Trophoblast cell (in vitro differentiated cells and primary cell): ENCODE data around the gene CFAP100.

Experiments used
- DNase-seq, 2 donors: peaks; one replicate each; pipeline ENCODE4 v3.0.0-alpha.2; 2016
- H2AFZ ChIP-seq: 2 replicates; pipeline ENCODE4 v1.6.1; 2013; ENCODE audit warnings: low read length, moderate library complexity, mild to moderate bottlenecking; ENCODE audit not compliant: insufficient read depth, poor library complexity
- H2AK5ac ChIP-seq: 2 replicates; pipeline ENCODE4 v1.6.1; 2013; ENCODE audit warnings: mild to moderate bottlenecking, low read length
- H2BK120ac ChIP-seq: 2 replicates; pipeline ENCODE4 v1.6.1; 2013; ENCODE audit warnings: low read length, mild to moderate bottlenecking, moderate library complexity; ENCODE audit not compliant: insufficient read depth, poor library complexity
- H2BK12ac ChIP-seq: 2 replicates; pipeline ENCODE4 v1.6.1; 2013; ENCODE audit warnings: mild to moderate bottlenecking, low read length, moderate library complexity
- H2BK5ac ChIP-seq: 2 replicates; pipeline ENCODE4 v1.6.1; 2013; ENCODE audit warnings: low read length, low read depth, moderate library complexity, mild to moderate bottlenecking; ENCODE audit not compliant: poor library complexity
- H3K14ac ChIP-seq: 2 replicates; pipeline ENCODE4 v1.6.1; 2013; ENCODE audit warnings: mild to moderate bottlenecking, low read length
- H3K18ac ChIP-seq: 2 replicates; pipeline ENCODE4 v1.6.1; 2013; ENCODE audit warnings: mild to moderate bottlenecking, low read length
- H3K23ac ChIP-seq: 2 replicates; pipeline ENCODE4 v1.6.1; 2013; ENCODE audit warnings: low read length
- H3K27ac ChIP-seq: 2 replicates; pipeline ENCODE4 v1.5.1; 2013; ENCODE audit warnings: low read depth, mild to moderate bottlenecking, inconsistent platforms, low read length, moderate library complexity
- H3K27me3 ChIP-seq: 2 replicates; pipeline ENCODE4 v1.6.1; 2013; ENCODE audit warnings: inconsistent platforms, mild to moderate bottlenecking, low read length, moderate library complexity; ENCODE audit not compliant: insufficient read depth
- H3K36me3 ChIP-seq, 2 experiments: 1 replicate in 1 of 2; 2 replicates in 1 of 2; pipeline ENCODE4 v1.6.1; 2013; ENCODE audit warnings: low read length in 2 of 2, mild to moderate bottlenecking in 2 of 2, moderate library complexity in 1 of 2; ENCODE audit not compliant: insufficient read depth in 2 of 2, control insufficient read depth in 1 of 2
- H3K4ac ChIP-seq: 2 replicates; pipeline ENCODE4 v1.6.1; 2013; ENCODE audit warnings: low read depth, mild to moderate bottlenecking, low read length, moderate library complexity
- H3K4me1 ChIP-seq, 2 experiments: 1 replicate in 1 of 2; 2 replicates in 1 of 2; pipeline ENCODE4 v1.6.1; 2013; ENCODE audit warnings: low read length in 2 of 2, mild to moderate bottlenecking in 2 of 2, moderate library complexity in 1 of 2; ENCODE audit not compliant: insufficient read depth in 2 of 2, control insufficient read depth in 1 of 2
- H3K4me2 ChIP-seq: 2 replicates; pipeline ENCODE4 v1.6.1; 2013; ENCODE audit warnings: inconsistent platforms, mild to moderate bottlenecking, low read length, moderate library complexity
- H3K4me3 ChIP-seq: 2 replicates; pipeline ENCODE4 v1.5.1; 2013; ENCODE audit warnings: mild to moderate bottlenecking, low read depth, low read length, inconsistent platforms
- H3K79me1 ChIP-seq: one replicate; pipeline ENCODE4 v1.6.1; 2013; ENCODE audit warnings: low read length
- H3K79me2 ChIP-seq: 2 replicates; pipeline ENCODE4 v1.6.1; 2013; ENCODE audit warnings: low read length, mild to moderate bottlenecking; ENCODE audit not compliant: control insufficient read depth, insufficient read depth, poor library complexity
- H3K9ac ChIP-seq: 2 replicates; pipeline ENCODE4 v1.6.1; 2013; ENCODE audit warnings: mild to moderate bottlenecking, low read length
- H3K9me3 ChIP-seq: 2 replicates; pipeline ENCODE4 v1.6.1; 2013; ENCODE audit warnings: low read depth, mild to moderate bottlenecking, control low read depth, inconsistent platforms, low read length; ENCODE audit not compliant: insufficient read depth
- H4K12ac ChIP-seq: 2 replicates; pipeline ENCODE4 v1.6.1; 2013; ENCODE audit warnings: low read depth, mild to moderate bottlenecking, low read length, moderate library complexity
- H4K8ac ChIP-seq: 2 replicates; pipeline ENCODE4 v1.6.1; 2013; ENCODE audit warnings: low read depth, mild to moderate bottlenecking, low read length, moderate library complexity
- H4K91ac ChIP-seq: one replicate; pipeline ENCODE4 v1.6.1; 2013; ENCODE audit warnings: low read depth, mild to moderate bottlenecking, low read length, moderate library complexity
- WGBS: extraction: QIAGEN DNeasy Blood & Tissue Kit; methylation state at CpG from one replicate; pipeline ENCODE4 v1.1.7; 2013; ENCODE audit warnings: missing lambda C conversion rate; ENCODE audit not compliant: insufficient read length, insufficient coverage; ENCODE audit errors: extremely low coverage; 5-methylcytosine and 5-hydroxymethylcytosine counted together

The CFAP100 gene

GRCh38 chr3:126395846-126396513 lies 1.3 kb downstream of the CFAP100 start:
- no peak overlapping the region for H2BK12ac ChIP-seq

GRCh38 chr3:126396536-126396935 lies 1.8 kb downstream of the CFAP100 start:
- no peak overlapping the region for H4K8ac ChIP-seq
- no peaks in the 10 kb centered on the region for H3K79me2 ChIP-seq
- no peak overlapping the region for H3K18ac ChIP-seq
- no peaks in the 10 kb centered on the region for H3K79me1 ChIP-seq
- no CpG with 5 or more reads among the region's 5 CpGs for WGBS
- H4K12ac ChIP-seq, result no peak overlapping the region
- no peak for DNase-seq
- peaks cover 19% of the 10 kb centered on the region for H3K27me3 ChIP-seq
- H2AFZ ChIP-seq, result no peak overlapping the region
- H3K23ac ChIP-seq, result no peak overlapping the region
- H3K27ac ChIP-seq, result no peak overlapping the region
- no peak overlapping the region for H2BK5ac ChIP-seq
- H3K4me3 ChIP-seq, result no peak overlapping the region
- H2AK5ac ChIP-seq, result no peak overlapping the region
- no peaks in the 10 kb centered on the region for H3K36me3 ChIP-seq
- H3K4me2 ChIP-seq, result no peak overlapping the region
- peaks cover 0 to 7% of the 10 kb centered on the region in 2 experiments for H3K4me1 ChIP-seq
- no peak overlapping the region for H4K91ac ChIP-seq
- no peak overlapping the region for H3K4ac ChIP-seq
- H2BK12ac ChIP-seq, result no peak overlapping the region
- H3K14ac ChIP-seq, result no peak overlapping the region
- peaks cover 1% of the 10 kb centered on the region for H3K9me3 ChIP-seq
- H3K9ac ChIP-seq, result no peak overlapping the region
- no peak overlapping the region for H2BK120ac ChIP-seq

More at GRCh38 chr3:126395846-126396513, 1.3 kb downstream of the CFAP100 start:
- WGBS, result no CpG with 5 or more reads among the region's 6 CpGs
- no peak overlapping the region for H4K91ac ChIP-seq
- H3K4ac ChIP-seq, result no peak overlapping the region
- no peak overlapping the region for H4K12ac ChIP-seq
- no peak overlapping the region for H2BK5ac ChIP-seq
- no peak overlapping the region for H3K18ac ChIP-seq
- H3K9ac ChIP-seq, result no peak overlapping the region
- no peaks in the 10 kb centered on the region for H3K79me2 ChIP-seq
- peaks cover 1% of the 10 kb centered on the region for H3K9me3 ChIP-seq
- no peak overlapping the region for H2BK120ac ChIP-seq
- H4K8ac ChIP-seq, result no peak overlapping the region
- H3K36me3 ChIP-seq, result no peaks in the 10 kb centered on the region
- H3K4me3 ChIP-seq, result no peak overlapping the region
- no peak overlapping the region for H3K23ac ChIP-seq
- DNase-seq, result no peak
- no peak overlapping the region for H2AK5ac ChIP-seq
- no peak overlapping the region for H3K14ac ChIP-seq
- H3K27ac ChIP-seq, result no peak overlapping the region
- no peaks in the 10 kb centered on the region for H3K79me1 ChIP-seq
- no peak overlapping the region for H3K4me2 ChIP-seq
- H3K27me3 ChIP-seq, result peaks cover 19% of the 10 kb centered on the region
- peaks cover 0 to 7% of the 10 kb centered on the region in 2 experiments for H3K4me1 ChIP-seq
- no peak overlapping the region for H2AFZ ChIP-seq

GRCh38 chr3:126397610-126398422 lies 3.1 kb downstream of the CFAP100 start:
- H3K4ac ChIP-seq, result no peak overlapping the region
- no peak overlapping the region for H2AK5ac ChIP-seq
- no peak overlapping the region for H2BK12ac ChIP-seq
- no peaks in the 10 kb centered on the region for H3K79me2 ChIP-seq
- H3K9ac ChIP-seq, result no peak overlapping the region
- peaks cover 19% of the 10 kb centered on the region for H3K27me3 ChIP-seq
- no peak overlapping the region for H3K23ac ChIP-seq
- H2BK120ac ChIP-seq, result no peak overlapping the region
- peaks cover 0 to 7% of the 10 kb centered on the region in 2 experiments for H3K4me1 ChIP-seq
- H3K4me3 ChIP-seq, result no peak overlapping the region
- H3K18ac ChIP-seq, result no peak overlapping the region
- no CpG with 5 or more reads among the region's 13 CpGs for WGBS
- no peak overlapping the region for H4K91ac ChIP-seq
- DNase-seq, result no peak
- no peak overlapping the region for H3K14ac ChIP-seq
- H3K36me3 ChIP-seq, result no peaks in the 10 kb centered on the region
- no peak overlapping the region for H3K27ac ChIP-seq
- H2BK5ac ChIP-seq, result no peak overlapping the region
- H2AFZ ChIP-seq, result no peak overlapping the region
- no peak overlapping the region for H3K4me2 ChIP-seq
- peaks cover 1% of the 10 kb centered on the region for H3K9me3 ChIP-seq
- H4K8ac ChIP-seq, result no peak overlapping the region
- no peaks in the 10 kb centered on the region for H3K79me1 ChIP-seq
- H4K12ac ChIP-seq, result no peak overlapping the region

- H3K9ac ChIP-seq, result no peak overlapping the region
- H3K36me3 ChIP-seq, result no peaks in the 10 kb centered on the region
- no peak overlapping the region for H4K91ac ChIP-seq
- H3K9me3 ChIP-seq, result peaks cover 1% of the 10 kb centered on the region
- H2BK12ac ChIP-seq, result no peak overlapping the region
- H2BK120ac ChIP-seq, result no peak overlapping the region
- no peak overlapping the region for H3K23ac ChIP-seq
- no peak overlapping the region for H2AFZ ChIP-seq
- no CpG with 5 or more reads among the region's 14 CpGs for WGBS
- no peak overlapping the region for H3K14ac ChIP-seq
- no peak overlapping the region for H4K8ac ChIP-seq
- H3K4ac ChIP-seq, result no peak overlapping the region
- H3K27ac ChIP-seq, result no peak overlapping the region
- no peak overlapping the region for H2AK5ac ChIP-seq
- H3K18ac ChIP-seq, result no peak overlapping the region
- H3K4me2 ChIP-seq, result no peak overlapping the region
- DNase-seq, result no peak
- H3K79me1 ChIP-seq, result no peaks in the 10 kb centered on the region
- H2BK5ac ChIP-seq, result no peak overlapping the region
- H3K79me2 ChIP-seq, result no peaks in the 10 kb centered on the region
- H3K27me3 ChIP-seq, result peaks cover 17% of the 10 kb centered on the region
- peaks cover 0 to 7% of the 10 kb centered on the region in 2 experiments for H3K4me1 ChIP-seq
- no peak overlapping the region for H3K4me3 ChIP-seq
- H4K12ac ChIP-seq, result no peak overlapping the region
Measured at GRCh38 chr3:126398423-126399350, 4.0 kb downstream of the CFAP100 start.
